GM18951 (cell line): ENCODE results near the gene LENEP.

Experiments
- POLR2A ChIP-seq: IDR thresholded peaks from 4 replicates; pipeline ENCODE4 v1.6.1; 2011; ENCODE audit warnings: mild to moderate bottlenecking; ENCODE audit not compliant: insufficient read length, insufficient read depth; ENCODE audit errors: extremely low read depth
- in situ Hi-C: fragments of 300-500 bp; cut with MboI; formaldehyde crosslinking; loops from one replicate; pipeline ENCODE4 v1.12.0; 2022; ENCODE audit warnings: low sequenced_read_pairs, mixed read lengths, inconsistent platforms; ENCODE audit not compliant: unreplicated experiment

Gene LENEP, protein sequence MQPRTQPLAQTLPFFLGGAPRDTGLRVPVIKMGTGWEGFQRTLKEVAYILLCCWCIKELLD

DNA sequence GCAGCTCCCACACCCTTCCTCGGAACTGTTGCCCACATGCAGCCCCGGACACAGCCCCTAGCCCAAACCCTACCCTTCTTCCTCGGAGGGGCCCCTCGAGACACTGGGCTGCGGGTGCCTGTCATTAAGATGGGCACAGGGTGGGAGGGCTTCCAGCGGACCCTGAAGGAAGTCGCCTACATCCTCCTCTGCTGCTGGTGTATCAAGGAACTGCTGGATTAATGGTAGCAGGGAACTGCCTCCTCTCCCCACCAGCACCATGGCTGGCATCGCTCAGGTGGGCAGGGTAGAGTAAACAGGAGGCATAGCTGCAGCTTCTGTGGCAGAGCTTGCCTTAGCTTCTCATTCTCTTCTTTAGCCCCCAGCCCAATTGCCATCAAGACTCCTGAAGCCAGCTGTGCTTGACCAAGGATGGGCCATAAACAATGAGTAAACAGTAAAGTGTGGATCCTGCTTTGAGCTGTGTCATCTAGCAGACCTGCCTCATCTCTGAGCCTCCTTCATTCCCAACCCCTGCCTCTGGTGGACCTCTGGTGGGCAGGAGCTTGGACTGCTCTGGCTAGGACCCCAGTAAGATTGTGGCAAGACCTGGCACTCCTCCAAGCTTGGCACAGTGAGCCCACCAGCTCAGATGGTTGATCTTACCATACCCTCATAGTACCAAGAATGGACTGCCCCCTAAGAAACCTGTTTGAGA is at the start of gene LENEP:
Gene LENEP, plus strand, starts transcription at position 15 of the 697 bp plus-strand sequence. Its CDS starts 22 bp downstream, at position 37.
- in situ Hi-C loops: no loop called here
- TF ChIP-seq POLR2A: no peak

DNA sequence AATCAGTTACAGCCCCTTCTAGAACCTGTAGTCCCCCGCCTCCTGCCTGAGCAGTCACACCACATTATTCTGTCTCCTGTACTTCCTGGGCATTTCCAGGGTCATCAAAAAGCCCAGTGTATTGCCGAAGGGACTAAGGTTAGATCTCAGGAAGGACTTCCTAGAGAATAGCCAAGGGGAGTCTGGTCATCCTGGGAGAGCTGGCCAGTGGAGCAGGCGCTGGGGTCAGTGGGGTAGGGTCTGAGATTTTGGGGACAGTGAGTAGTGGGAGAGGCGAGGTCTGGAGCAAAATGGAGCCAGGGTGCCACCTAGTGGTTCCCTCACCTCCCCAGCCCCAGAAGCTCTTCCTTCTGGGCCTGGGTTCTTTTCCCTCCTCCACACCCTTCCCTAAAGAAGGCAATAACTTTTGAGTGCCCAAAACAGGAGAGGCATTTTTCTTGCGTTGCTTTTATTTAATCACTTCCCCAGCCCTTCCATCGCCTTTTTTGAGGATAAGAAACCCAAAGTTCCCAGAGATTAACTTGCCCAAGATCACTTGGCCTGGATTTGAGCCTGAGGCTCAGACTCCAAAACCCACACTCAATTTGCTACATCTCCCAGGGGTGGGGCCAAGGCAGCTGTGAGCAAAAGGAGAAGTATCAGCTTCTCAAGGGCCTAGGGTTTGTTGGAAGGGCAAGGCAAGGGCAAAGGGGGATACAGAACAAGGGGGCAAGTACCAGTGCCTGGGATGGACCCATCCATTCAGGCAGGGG is 49.6 kb upstream of the LENEP start:
- no peak for TF ChIP-seq POLR2A
- in situ Hi-C loops: no loop called here

DNA sequence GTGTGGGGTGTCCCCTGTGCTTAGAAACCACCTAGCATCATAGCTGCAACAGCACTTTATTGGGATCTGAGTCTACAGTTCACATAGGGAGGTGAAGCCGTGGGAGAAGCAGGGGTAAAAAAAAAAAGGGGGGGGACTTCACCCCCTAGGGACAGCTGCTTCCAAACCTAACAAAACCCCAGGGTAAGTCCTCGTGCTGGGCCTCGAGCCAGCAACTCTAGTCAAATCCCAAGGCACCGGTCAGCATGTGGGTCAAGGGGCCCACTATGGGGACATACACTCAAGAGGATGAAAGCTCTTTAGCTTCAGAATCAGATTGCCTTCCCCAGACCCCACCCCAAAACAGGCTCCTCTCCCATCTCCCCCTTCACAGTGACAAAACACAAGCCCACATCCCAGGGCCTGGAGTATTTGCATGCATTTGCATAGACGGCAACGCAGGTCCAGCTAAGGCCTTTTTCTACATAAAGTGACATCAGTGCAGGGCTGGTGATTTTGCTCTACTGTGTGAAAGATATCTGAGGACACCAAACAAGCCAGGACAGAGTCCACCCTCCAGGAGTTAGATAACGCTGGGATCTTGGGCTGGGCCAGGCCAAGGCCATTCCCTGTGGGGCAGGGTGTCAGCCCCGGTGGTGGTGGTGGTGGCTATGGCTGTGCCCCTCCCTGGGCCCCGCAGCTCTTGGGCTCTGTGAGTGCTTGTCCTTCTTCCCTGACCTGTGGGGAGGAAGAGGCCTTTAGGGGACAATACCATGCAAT is 48.8 kb upstream of the LENEP start:
- no peak for TF ChIP-seq POLR2A
- in situ Hi-C loops: no loop called here

DNA sequence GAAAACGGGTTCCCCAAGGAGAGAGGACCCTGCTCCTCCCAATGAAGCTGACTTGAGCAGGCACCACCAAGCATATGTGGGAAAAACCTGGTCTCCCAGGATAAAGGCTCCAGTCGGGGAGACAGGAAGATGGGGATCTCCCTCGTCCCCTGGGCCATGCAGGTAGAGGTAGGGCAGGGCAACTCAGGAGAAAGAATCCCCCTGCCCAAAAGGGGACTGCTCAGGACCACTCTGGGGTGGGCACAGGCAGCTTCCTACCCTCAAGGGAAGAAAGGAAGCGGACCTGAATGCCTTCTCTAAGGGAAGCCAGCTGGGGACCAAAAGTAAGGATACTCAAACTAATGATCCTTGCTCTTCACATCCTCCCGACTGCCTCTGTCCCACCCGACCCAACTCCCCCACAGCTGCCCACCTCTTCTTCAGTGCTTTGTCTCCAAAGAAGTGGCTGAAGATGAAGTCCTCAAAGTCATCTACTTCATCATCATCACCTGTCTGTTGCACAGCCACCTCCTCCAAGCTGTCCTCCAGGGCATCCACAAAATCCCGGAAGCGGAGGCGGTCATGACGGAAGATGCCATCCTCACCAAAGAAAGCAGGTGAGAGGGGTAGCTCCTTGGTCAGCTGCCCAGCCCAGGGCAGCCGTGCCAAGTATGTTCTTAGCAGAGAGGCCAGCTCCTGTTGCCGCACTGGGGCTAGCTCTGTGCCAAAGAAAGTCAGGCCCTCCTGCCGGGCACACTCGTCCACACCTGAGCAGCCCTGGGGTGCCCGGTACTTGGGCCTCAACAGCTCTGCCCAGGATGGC is 48.0 kb upstream of the LENEP start:
- no peak for TF ChIP-seq POLR2A
- in situ Hi-C loops: no loop called here

DNA sequence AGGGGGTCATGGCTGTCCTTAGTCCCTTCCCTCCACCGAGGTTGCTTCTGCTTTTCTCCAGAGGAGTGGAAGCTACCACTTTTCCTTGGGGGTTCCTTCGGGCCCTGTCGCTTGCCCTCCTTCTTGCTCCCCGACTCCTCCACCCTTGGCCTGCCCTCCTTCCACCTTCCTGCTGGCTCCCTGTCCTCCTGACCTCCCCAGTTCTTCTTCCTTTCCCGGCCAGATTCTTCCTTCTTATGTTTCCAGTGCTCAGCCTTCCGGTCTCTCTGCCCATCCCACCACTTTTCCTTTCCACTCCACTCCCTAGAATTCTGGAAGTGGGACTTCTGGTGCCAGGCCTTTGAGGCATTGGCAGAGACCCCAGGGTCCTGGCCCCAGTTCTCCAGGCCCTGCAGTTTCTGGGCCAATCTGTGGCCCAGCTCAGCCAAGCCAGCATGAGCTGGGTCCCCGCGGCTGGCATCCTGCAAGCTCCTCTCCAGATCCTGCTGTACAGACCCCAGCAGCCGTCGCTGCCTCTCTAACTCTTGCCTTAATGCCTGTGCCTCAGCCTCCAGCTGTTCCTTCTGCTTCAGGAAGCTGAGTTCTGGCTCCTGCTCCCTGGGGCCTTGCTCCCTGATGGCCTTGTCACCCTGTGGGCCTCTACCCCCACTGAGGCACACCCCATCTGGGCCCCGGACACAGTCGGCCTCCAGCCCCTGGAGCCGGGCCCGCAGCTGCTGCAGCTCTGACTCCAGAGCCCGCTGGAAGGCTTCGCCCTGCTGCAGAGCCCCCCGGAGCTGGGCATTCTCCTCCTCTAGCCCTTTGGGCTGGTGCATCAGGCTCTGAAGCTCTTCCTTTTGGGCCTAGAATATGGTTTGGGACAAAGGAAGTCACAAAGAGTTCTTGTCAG is 47.2 kb upstream of the LENEP start:
- in situ Hi-C loops: no loop called here
- no peak for TF ChIP-seq POLR2A

DNA sequence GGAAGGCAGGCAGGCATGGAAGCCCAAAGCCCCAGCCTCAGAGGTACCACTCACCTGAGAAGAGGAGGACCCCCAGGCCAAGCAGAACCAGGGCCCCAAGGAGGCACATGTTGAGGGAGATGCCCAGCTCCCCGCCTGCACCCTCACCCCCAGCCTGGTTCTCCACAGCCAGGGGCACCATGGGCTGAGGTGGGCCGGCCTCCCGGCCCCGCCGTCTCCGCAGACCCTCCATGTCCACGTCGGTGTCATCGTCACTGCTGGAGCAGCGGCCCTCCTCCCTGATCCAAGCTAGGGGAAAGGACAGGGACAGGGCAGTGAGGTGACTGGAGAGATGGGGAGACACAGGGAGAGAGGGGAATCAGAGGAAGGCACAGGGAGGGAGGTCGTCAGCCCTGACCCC is 45.3 kb upstream of the LENEP start:
- TF ChIP-seq POLR2A: no peak
- in situ Hi-C loops: no loop called here

DNA sequence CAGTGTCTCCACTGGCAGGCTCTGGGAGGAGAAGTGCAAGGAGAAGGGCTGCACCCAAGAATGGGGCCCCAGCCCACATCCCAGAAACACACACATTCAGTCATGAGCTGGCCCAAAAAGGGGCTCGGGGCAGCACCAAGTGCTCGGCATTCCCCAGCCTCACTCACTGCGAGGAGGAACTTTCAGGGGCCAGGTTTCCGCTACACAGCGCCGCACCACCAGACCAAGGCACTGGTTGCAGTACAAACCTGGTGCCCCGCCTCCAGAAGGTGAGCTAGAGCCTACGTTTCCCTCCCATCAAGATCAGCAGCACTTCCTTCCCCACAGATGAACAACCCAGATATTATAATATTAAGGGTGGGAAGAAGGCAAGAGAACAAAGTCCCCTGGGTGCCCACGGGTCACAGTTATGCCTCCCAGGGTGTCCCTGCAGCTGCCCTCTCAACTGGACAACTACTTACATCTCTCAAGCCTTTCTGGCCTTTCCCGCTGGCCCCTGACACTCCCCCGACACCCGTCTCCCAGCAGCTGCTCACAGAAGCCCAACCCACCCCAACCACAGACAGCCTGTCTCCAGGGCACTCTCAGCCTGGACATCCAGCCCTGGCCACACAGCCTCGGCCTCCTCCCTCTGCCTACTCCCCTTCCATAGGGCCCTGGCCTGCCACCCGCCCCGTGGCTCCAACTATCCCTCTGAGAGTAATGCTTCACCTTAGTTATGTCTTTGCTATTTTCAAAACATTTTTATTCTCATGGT is 41.3 kb upstream of the LENEP start:
- no peak for TF ChIP-seq POLR2A
- in situ Hi-C loops: loop anchor here (5.0 kb wide), 1 partner anchor 75 kb away; no protein-coding TSS in a partner anchor

DNA sequence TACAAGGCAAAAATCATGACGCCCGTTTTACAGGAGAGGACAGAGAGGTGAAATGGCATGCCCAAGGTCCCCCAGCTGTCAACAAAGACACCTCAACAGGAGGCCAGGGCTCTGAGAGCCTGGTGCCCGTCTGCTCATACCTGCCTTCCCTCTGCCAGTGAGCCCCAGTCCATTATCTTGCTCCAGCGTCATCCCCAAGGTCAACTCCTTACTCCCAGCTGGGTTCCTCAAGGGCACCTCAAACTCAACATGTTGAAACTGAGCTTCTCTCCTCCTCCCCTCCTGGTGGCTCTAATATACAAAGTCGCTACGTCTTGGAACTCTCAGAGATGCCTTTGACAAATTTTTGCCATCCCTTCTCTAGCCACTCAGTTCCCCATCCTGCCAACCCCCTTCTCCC is 40.7 kb upstream of the LENEP start:
- no peak for TF ChIP-seq POLR2A
- in situ Hi-C loops: loop anchor here (5.0 kb wide), 1 partner anchor 75 kb away; no protein-coding TSS in a partner anchor

DNA sequence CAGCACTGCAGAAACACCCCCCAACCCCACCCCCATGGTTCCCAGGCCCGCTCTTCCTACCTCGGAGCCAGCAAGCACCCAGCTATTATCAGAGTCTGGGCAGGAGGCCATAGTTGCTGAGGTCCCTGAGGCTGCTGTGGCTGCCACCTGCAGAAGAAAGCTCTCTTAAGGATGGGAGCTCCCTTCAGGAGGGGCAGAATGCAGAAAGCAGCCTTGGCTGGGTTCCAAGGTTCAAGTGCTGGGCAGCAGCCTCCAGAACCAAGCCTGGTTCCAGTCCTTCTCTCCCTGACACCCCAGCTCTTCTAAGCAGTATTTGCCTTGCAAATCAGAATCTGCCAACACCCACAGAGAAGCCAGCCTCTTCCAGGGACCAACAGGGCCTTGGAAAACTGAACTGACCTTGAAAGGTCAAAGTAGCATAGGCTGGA is 39.8 kb upstream of the LENEP start:
- in situ Hi-C loops: loop anchor here (5.0 kb wide), 1 partner anchor 76 kb away; no protein-coding TSS in a partner anchor
- no peak for TF ChIP-seq POLR2A

DNA sequence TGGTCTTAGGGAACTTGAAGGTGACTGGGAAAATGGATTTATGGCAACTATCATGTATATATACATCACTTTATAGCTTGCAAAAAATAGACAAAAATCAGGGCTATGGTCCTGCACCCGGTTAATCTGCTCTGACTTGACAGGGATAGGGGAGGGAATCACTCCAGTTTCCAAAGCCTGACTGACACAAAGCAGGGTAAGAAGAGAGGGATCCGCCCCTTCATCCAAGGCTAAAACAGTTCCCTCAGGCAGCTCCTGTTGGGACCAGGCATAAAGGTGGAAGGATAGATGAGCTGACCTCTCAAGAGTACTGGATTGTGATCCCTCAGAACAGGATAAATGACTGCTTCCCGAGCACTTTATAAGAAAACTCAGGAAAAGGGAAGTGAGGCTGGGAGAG is 38.8 kb upstream of the LENEP start:
- in situ Hi-C loops: loop anchor here (5.0 kb wide), 1 partner anchor 77 kb away; no protein-coding TSS in a partner anchor
- no peak for TF ChIP-seq POLR2A
